Measurements from ENCODE around the gene RANBP9. TPM values are rescaled to one million over a fixed set of nuclear protein-coding genes. Genes with fewer than 3 reads are reported as not detected.
A peak's percentile ranks its signal among the peaks of the same experiment; 100 is the strongest.

Gene RANBP9
- total RNA-seq, 1 donor from 2014 or later: 72.0 TPM

DNA sequence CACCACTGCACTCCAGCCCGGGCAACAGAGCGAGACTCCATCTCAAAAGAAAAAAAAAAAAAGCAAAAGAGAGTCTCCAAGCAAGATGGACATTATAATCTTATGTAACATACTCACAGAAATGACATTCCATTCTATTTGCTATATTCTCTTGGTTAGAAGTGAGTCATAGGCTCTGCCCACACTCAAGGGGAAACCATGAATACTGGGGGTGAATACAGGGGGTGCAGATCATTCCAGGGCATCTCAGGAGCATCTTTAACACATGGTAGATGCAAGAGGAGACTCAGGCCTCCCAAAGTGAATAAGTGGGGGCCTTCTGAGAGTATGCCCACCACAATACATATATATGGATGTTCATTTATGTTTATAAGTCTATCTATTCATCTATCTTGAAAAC lies 18.3 kb upstream of the RANBP9 start:
- peak overlapping the region; percentile 33 for H3K27ac Mint-ChIP-seq (ENCODE audit: unreplicated experiment)
- no peak overlapping the region for H3K4me3 Mint-ChIP-seq (ENCODE audit: unreplicated experiment)
- H3K9me3 Mint-ChIP-seq (ENCODE audit: low read depth): no peaks in the 10 kb centered on the region
- H3K4me1 Mint-ChIP-seq (ENCODE audit: low read depth): peaks cover 14% of the 10 kb centered on the region
- no peak for TF ChIP-seq CTCF (IDR thresholded peaks at IDR 0.05)
- no peak for DNase-seq (ENCODE audit: low spot score)
- H3K36me3 Mint-ChIP-seq (ENCODE audit: low read depth): no peaks in the 10 kb centered on the region
- H3K27me3 Mint-ChIP-seq (ENCODE audit: low read depth): no peaks in the 10 kb centered on the region

GRCh38 chr6:13725570-13725969 lies 13.9 kb upstream of the RANBP9 start:
- Mint-ChIP-seq H3K4me3 (ENCODE audit: unreplicated experiment) (no peak overlapping the region), H3K9me3 (ENCODE audit: low read depth) (no peaks in the 10 kb centered on the region), H3K4me1 (ENCODE audit: low read depth) (peaks cover 11% of the 10 kb centered on the region), H3K27me3 (ENCODE audit: low read depth) (no peaks in the 10 kb centered on the region), H3K27ac (ENCODE audit: unreplicated experiment) (no peak overlapping the region), H3K36me3 (ENCODE audit: low read depth) (no peaks in the 10 kb centered on the region)
- TF ChIP-seq CTCF (IDR thresholded peaks at IDR 0.05): no peak
- DNase-seq (ENCODE audit: low spot score): no peak

DNA sequence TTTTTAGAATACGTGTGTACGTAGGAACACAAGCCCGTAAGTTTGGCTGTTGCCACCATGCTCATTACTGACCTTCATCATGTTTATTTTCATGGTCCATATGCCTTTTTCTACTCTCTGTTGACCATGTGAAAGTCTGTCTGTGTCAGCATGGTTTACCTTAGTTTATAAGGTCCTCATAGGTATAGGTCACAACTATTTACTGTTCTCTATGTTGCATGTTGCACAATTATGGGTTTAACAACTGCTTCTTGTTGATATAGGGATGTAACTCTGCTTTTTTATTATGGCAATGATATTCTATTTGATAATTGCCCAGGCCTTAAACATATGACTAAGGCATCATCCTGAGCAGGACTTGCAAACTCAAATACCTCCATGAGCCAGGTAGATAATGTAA lies 13.4 kb upstream of the RANBP9 start:
- Mint-ChIP-seq H3K36me3 (ENCODE audit: low read depth) (no peaks in the 10 kb centered on the region), H3K4me3 (ENCODE audit: unreplicated experiment) (no peak overlapping the region)
- DNase-seq (ENCODE audit: low spot score): no peak

DNA sequence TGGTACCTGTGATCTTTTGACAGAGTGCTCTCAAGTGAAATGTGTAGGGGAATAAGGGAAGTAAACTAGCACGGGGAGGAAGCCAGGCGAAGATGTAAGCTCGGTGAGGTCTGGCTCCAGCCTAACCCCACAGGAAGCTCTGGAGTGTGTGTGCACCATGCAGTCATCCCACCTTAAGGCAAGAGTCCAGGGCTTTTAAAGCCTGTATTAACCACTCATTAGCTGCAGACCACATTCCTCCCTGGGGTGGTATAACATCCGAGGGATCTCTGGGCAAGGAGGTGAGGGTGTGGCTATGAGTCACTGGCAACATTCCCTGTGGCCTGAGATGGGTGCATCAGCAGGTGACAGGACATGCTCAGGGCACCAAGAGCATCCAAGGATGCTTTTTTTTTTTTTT lies 12.5 kb upstream of the RANBP9 start:
- Mint-ChIP-seq H3K36me3 (ENCODE audit: low read depth) (no peaks in the 10 kb centered on the region), H3K4me3 (ENCODE audit: unreplicated experiment) (no peak overlapping the region), H3K4me1 (ENCODE audit: low read depth) (peaks cover 4% of the 10 kb centered on the region), H3K27ac (ENCODE audit: unreplicated experiment) (no peak overlapping the region), H3K9me3 (ENCODE audit: low read depth) (no peaks in the 10 kb centered on the region), H3K27me3 (ENCODE audit: low read depth) (no peaks in the 10 kb centered on the region)
- no peak for DNase-seq (ENCODE audit: low spot score)
- no peak for TF ChIP-seq CTCF (IDR thresholded peaks at IDR 0.05)

More for the DNA sequence above, 13.4 kb upstream of the RANBP9 start:
- Mint-ChIP-seq H3K4me1 (ENCODE audit: low read depth) (peaks cover 9% of the 10 kb centered on the region), H3K9me3 (ENCODE audit: low read depth) (no peaks in the 10 kb centered on the region), H3K27ac (ENCODE audit: unreplicated experiment) (no peak overlapping the region), H3K27me3 (ENCODE audit: low read depth) (no peaks in the 10 kb centered on the region)
- no peak for TF ChIP-seq CTCF (IDR thresholded peaks at IDR 0.05)

- TF ChIP-seq CTCF (IDR thresholded peaks at IDR 0.05): no peak
- Mint-ChIP-seq H3K27me3 (ENCODE audit: low read depth) (no peaks in the 10 kb centered on the region), H3K27ac (ENCODE audit: unreplicated experiment) (no peak overlapping the region), H3K9me3 (ENCODE audit: low read depth) (no peaks in the 10 kb centered on the region), H3K4me1 (ENCODE audit: low read depth) (peaks cover 4% of the 10 kb centered on the region), H3K36me3 (ENCODE audit: low read depth) (no peaks in the 10 kb centered on the region), H3K4me3 (ENCODE audit: unreplicated experiment) (no peak overlapping the region)
- no peak for DNase-seq (ENCODE audit: low spot score)
These were observed 11.2 kb upstream of the RANBP9 start for GRCh38 chr6:13722880-13723279.

Measured in chondrocyte (in vitro differentiated cells).